NOMO-1 treated with dmso at 0.1 percent for 144 hours (cell line): Measurements from ENCODE around the gene ACVRL1.

ENCODE experiments used
- DNase-seq: peaks from one replicate; lab custom pipeline; 2025; ENCODE audit not compliant: unreplicated experiment; lab: John Stamatoyannopoulos, UW

ACVRL1 gene

DNA sequence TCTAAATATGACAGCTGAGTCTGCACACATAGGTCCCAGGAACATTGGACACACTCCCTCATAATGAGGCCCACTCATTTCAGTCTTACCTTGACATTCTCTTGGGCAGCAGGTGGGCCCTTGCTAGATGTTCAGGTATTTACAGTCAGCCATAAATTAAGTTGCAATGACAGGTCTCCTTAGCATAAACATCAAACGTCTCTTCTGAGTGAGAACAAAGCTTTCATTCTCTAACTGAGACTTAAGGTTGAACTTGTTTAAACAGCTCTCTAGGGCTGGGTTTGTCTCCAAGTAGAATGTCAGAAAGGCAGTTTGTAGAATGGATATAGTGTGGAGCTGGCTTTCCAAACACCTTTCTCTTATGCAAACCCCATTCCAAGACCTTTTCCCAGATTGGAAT lies 54.5 kb downstream of the ACVRL1 start:
- no peak for DNase-seq

GRCh38 chr12:51962737-51963136 lies 55.4 kb downstream of the ACVRL1 start:
- DNase-seq, result no peak

GRCh38 chr12:51963477-51963876 lies 56.2 kb downstream of the ACVRL1 start:
- DNase-seq, result no peak

DNA sequence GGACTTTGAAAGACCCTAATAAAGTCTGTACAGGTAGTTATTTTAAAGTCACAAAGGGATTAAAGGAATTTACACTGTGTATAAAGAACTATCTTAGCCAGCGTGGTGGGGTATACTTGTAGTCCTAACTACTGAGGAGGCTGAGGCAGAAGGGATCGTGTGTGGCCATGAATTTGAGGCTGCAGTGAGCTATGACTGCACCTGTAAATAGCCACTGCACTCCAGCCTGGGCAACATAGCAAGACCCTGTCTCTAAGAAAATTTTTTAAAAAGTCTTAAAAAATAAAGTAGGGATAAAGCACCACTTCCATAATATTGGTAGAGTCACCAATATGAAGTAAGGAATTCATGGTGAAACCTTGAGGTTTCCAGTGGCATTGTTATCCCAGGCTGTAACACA lies 62.3 kb downstream of the ACVRL1 start:
- no peak for DNase-seq

- no peak for DNase-seq
Observed at GRCh38 chr12:51970904-51971646, 63.8 kb downstream of the ACVRL1 start.

DNA sequence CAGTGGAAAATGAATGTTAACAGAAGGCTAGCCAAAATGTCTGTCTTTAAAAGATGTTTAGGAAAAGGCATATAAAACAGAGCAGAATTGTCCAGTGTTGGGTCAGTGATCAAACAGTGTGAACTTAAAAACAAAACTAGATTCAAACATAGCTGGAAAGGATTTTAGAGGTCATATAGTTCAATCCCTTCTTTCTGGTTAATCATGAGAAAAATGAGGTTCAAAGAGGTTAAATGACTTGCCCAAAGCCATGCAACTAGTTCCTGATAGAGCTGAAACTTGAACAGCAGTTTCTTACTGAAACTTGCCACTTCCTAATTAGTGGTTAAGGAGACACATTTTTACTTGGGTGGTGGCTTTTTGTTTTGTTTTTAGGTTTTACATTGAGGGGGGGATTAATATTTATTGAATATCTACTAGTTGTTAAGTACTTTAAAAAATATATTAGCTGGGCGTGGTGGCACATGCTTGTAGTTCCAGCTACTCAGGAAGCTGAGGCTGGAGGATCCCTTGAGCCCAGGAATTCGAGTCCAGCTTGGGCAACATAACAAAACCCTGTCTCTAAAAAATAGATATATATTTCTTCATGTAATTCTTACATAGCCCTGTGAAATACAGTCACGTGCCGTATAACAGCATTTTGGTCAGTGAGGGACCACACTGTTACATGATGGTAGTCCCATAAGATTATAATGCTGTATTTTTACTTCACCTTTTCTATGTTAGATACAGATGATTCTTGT lies 64.5 kb downstream of the ACVRL1 start:
- DNase-seq, result no peak

DNA sequence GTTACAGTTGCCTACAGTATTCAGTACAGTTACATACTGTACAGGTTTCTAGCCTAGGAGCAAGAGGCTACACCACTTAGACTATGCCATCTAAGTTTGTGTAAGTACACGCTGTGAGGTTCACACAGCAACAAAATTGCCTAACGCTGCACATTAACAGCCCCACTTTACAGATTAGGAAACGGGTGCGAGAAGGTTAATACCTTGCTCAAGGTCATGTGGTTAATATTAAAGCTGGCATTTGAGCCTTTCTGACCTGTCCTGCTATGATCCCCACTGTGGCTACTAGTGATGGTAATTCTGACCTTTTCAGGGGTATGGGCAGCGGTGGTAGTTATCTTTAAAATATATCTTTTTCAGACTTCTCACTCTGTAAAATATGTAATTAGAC lies 65.1 kb downstream of the ACVRL1 start:
- no peak for DNase-seq

GRCh38 chr12:51972849-51973273 lies 65.6 kb downstream of the ACVRL1 start:
- DNase-seq, result peak; percentile 98
